Measurements from ENCODE around the gene NRL.

The NRL gene

DNA sequence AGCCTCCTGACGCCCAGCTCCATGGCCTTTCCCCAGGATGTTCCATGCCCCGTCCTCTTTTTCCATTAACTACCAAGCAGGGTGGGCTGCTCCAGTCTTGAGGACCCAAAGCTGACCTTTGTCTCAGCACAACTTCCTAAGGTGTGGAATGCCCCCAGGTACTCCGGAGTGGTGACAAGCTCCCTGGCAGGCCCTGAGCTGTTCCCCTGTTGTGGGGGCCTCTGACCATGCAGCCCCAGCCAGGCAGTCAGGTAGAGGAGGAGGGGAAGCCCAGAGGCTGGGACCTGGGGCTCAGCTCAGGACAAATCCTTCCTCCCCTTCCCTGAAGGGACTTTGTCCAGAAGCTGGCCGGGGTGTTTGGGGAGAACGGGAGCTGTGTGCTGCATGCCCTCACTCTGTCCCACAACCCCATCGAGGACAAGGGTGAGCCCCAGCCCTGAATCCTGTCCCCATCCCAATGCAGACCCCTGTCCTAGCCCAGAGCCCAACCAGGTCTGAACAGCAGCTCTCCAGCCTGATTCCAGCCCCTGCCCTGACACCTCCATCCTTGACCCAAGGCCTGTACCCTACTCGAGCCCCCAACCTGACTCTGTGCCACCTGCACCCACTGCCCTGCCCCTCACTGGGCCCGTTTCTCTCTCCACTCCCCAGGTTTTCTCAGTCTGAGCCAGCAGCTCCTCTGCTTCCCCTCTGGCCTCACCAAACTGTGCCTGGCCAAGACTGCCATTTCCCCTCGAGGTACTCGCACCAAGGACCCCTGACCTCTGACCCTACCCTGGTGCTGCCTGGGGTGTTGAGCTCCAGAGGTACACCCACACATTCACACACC, 58.6 kb downstream of the NRL start:
- TF ChIP-seq, protein P1, sequence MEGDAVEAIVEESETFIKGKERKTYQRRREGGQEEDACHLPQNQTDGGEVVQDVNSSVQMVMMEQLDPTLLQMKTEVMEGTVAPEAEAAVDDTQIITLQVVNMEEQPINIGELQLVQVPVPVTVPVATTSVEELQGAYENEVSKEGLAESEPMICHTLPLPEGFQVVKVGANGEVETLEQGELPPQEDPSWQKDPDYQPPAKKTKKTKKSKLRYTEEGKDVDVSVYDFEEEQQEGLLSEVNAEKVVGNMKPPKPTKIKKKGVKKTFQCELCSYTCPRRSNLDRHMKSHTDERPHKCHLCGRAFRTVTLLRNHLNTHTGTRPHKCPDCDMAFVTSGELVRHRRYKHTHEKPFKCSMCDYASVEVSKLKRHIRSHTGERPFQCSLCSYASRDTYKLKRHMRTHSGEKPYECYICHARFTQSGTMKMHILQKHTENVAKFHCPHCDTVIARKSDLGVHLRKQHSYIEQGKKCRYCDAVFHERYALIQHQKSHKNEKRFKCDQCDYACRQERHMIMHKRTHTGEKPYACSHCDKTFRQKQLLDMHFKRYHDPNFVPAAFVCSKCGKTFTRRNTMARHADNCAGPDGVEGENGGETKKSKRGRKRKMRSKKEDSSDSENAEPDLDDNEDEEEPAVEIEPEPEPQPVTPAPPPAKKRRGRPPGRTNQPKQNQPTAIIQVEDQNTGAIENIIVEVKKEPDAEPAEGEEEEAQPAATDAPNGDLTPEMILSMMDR (IDR thresholded peaks at IDR 0.05): no peak
- TF ChIP-seq ZFX (IDR thresholded peaks at IDR 0.05; ENCODE audit: borderline replicate concordance): no peak
- H3K27ac ChIP-seq: no peak overlapping the region

DNA sequence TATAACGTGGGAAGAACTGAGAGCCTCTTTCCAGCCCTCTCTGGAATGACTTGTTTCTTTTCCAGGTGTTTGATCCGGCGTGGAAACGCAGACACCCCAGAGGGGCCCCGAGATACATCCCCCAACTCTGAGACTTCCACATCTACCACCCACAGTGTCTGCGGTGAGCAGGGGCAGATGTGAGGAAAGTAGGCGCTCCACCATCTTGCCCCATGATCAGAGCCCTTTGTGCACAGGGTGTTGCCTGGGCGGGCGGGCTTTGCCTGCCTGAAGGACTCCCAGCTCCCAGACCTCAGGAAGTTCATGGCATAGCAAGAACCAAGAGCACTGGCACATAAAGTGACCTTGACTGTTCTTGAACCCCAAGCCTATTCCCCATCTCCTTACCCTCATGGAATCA, 60.1 kb downstream of the NRL start:
- no peak overlapping the region for H3K27ac ChIP-seq
- TF ChIP-seq, protein P1 (IDR thresholded peaks at IDR 0.05): no peak
- no peak for TF ChIP-seq ZFX (IDR thresholded peaks at IDR 0.05; ENCODE audit: borderline replicate concordance)

DNA sequence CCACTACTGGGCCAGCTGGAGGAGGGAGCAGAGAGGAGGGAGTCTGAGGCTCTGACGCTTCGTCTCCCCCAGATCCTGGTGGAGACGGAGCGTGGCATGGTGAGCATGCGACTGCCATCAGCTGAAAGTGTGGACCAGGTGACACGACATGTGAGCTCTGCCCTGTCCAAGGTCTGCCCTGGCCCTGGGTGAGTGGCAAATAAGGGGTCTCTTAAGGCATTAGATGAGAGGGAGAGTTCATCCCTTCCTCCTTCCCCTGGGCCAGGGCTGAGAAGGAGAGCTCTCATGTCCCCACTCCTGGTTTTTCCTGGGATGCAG, 60.5 kb downstream of the NRL start:
- TF ChIP-seq, protein P1 (IDR thresholded peaks at IDR 0.05): no peak
- no peak for TF ChIP-seq ZFX (IDR thresholded peaks at IDR 0.05; ENCODE audit: borderline replicate concordance)
- H3K27ac ChIP-seq: no peak overlapping the region

DNA sequence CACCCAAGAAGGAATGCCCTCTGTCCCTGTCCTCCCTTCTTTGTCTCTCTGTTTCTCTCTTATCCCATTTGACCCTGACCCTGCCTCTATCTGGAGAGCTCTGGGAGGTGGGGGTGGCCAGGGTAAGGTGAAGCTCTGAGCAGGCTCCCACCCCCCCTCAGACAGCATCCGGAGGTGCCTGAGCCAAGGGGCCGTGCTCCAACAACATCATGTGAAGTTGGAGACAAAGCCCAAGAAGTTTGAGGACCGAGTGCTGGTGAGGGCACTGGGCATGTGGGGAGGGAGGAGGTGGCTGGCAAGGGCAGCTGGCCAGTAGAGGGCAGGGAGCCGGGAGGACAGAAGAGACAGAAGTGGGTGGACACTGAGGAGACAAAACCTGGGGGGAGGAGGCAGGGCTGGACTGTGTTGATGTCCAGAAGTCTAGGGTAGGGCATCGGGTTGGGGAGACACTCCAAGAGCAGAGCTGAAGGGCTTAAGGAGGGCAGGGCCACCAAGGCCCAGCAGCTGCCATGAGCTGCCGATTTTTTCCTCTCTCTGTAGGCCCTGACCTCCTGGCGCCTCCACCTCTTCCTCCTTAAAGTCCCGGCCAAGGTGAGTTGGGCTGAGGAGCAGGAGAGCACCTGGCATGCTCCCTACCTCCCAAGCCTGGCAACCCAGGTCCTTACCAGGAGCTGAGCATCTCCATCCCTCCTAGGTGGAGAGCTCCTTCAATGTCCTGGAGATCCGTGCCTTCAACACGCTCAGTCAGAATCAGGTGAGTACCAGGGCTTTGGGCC, 61.0 kb downstream of the NRL start:
- H3K27ac ChIP-seq: no peak overlapping the region
- TF ChIP-seq, protein P1 (IDR thresholded peaks at IDR 0.05): no peak
- no peak for TF ChIP-seq ZFX (IDR thresholded peaks at IDR 0.05; ENCODE audit: borderline replicate concordance)

DNA sequence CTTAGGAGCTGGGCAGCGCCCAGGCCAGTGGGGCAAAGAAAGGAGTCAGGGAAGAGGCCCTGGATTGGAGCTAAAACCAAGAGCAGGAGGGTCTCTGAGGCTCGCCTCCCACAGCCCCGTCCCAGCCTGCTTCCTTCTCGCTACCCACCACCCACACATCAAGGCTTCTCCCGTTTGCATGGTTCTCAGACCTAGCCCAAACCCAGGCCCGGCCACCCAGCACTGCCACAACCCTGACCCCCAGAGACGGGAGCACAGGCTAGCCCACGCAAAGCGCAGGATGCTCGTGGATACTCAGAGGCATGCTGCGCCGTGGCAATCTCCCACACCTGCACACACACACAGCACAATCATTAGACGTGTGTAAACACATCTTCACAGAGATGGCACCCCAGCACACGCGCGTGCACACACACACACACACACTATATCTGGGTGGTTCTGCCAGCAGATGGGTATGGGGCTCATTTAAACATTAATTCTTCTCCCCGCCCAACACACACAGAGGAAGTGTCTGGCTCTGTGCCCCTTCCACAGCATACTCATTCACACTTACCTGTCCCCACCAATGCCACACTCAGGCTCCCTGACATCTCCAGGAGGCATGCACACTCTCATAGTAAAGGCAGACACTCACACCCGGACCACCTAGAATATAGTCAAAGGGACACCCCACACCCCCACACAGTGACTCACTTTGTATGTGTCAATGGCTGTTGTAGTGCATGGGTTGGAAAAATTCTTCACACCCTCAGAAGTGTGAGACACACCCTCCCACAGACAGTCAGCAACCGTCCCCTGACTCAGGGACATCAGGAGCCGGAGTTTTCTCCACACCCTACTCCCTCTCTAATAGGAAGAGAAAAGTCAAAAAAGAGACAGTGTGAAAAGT, 61.8 kb downstream of the NRL start:
- no peak overlapping the region for H3K27ac ChIP-seq
- TF ChIP-seq, protein P1 (IDR thresholded peaks at IDR 0.05): no peak
- no peak for TF ChIP-seq ZFX (IDR thresholded peaks at IDR 0.05; ENCODE audit: borderline replicate concordance)

DNA sequence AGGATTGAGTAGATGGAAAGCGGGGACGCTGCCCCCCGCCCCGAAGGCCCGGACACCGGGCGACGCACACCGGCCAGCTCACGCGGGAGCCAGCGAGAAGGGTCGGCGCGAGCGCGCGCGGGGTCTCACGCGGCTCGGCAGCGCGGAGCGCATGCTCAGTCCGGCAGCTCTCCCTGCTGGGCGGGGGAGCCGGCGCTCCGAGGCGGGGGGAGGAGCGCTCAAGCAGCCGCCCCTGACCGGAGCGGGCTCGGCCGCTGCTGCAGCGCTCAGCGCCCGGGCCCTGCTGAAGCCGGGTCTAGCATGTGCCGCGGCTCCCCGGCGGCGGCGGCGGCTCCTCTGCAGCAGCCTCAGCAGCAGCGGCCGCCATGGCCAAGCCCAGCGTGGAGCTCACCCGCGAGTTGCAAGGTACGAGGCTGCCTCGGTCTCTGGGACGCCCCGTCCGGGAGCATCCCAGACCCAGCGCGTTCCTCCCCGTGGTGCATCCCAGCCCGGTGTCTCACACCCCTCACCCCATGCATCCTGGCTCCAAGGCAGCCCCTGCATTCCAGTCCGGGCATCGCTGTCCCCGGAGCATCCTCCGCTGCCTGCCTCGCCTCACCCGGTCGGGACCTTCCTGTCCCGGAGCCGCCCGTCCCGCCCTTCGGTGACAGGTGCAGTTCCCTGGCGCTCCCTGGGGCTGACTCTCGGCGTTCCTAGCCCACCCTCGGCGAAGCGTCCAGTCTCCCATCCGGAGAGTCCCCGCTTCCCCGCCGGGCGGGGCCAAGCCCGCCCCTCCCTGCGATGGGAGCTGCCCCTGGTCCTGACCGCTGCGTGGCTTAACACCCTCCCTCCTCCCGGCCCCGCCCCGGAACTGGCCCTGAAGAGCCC, 62.7 kb downstream of the NRL start, which contains the start of gene CARMIL3:
CARMIL3 (plus strand) TSS at position 221 of the 867 bp plus-strand sequence; CDS start at position 366, 145 bp downstream.
- H3K27ac ChIP-seq: peak within 1 kb of the TSS; percentile 49
- TF ChIP-seq, protein P1 (IDR thresholded peaks at IDR 0.05): no peak
- no peak for TF ChIP-seq ZFX (IDR thresholded peaks at IDR 0.05; ENCODE audit: borderline replicate concordance)

Data from 22Rv1 (cell line).